GM21367 (cell line): ENCODE data around the gene SCLY.

Source experiments
- ATAC-seq: cut with Tn5 transposase; IDR thresholded peaks from one replicate; pipeline ENCODE4 v1.9.1; 2021; ENCODE audit not compliant: unreplicated experiment

The SCLY gene

DNA sequence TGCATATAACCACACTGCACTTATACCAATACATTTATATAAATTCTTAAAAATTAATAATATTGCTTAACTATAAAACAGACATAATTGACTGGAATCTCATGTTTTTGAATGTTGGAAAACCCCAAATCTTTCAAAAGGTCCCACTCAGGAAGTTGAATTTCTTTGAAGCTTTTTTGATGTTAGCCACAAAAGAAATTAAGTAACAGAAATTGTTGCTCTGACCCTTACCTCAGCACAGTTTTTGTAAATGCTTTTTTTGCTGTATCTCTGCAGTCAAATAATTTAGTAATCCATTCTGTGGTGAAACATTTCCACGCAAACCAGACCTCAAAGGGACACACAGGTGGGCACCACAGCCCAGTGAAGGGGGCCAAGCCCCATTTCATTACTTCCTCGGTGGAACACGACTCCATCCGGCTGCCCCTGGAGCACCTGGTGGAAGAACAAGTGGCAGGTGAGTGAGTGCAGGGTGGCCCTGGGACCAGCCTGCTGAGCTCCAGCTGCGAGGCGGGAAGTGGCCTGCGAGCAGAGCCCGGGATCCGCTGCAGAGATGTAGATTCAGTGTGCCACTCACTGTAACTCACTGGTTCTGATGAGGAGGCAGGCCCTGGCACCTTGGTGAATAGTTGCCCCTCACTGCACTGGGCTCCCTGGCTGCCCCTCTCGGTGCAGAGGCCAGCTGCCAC, 8.4 kb downstream of the SCLY start:
- no peak for ATAC-seq

DNA sequence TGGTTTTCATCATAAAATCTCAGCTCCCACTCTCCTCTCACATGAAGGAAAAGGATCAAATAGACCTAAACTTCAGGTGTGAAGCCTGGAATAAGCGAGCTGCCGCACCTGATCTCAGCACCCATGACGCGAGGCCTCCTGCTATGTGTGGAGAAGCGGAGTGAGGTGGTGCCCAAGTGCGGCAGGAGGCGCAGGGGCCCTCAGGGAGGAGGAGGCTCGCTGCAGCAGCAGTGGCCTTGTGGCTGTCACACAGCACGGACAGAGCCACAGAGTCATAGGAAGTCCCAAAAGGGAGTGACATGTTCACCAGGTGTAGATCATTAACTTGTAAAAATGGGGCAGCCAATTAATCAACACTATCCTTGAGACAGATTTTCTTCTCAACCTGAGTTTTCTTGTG, 9.1 kb downstream of the SCLY start:
- no peak for ATAC-seq

DNA sequence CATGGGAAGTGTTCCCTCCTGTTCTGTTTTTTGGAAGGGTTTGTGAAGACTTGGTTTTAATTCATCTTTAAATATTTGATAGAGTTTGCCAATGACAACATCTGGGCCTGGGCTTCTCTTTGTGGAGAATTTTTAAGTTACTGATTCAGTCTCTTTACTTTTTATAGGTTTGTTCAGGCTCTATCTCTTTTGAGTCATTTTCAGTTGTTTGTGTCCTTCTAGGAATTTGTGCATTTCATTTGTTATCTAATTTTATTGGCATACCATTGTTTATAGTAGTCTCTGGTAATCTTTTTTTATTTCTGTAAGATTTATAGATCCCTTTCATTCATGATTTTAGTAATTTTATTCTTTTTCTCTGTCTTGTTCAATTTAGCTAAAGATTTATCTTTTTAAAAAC, 14.6 kb downstream of the SCLY start:
- ATAC-seq = no peak

- no peak for ATAC-seq
Measured at GRCh38 chr2:238077292-238077691, 16.5 kb downstream of the SCLY start.

DNA sequence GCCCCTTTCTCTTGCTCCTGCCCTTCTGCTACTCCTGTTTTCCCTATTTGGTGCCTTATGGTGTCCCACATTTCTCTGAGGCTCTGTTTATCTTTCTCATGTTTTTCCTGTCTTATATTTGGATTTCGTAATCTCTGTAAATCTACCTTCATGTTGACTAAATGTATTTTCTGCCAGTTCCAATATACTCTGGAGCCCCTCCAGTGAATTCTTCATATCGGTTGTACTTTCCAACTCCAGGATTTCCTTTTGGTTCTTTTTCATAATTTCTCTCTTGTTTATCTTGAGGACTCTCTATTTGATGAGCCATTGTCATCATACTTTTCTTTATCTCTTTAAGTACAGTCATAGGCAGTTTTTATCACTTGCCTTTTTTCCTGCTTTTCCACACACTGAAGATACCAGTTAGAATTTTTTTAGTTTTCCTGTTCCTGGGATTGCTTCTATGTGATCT, 19.1 kb downstream of the SCLY start:
- ATAC-seq = no peak

- no peak for ATAC-seq
Measured at GRCh38 chr2:238080518-238080917, 19.7 kb downstream of the SCLY start.

GRCh38 chr2:238081150-238081549, 20.3 kb downstream of the SCLY start:
- ATAC-seq = no peak

GRCh38 chr2:238081561-238081960, 20.8 kb downstream of the SCLY start:
- ATAC-seq = no peak

- no peak for ATAC-seq
Measured at GRCh38 chr2:238082151-238082550, 21.4 kb downstream of the SCLY start.

DNA sequence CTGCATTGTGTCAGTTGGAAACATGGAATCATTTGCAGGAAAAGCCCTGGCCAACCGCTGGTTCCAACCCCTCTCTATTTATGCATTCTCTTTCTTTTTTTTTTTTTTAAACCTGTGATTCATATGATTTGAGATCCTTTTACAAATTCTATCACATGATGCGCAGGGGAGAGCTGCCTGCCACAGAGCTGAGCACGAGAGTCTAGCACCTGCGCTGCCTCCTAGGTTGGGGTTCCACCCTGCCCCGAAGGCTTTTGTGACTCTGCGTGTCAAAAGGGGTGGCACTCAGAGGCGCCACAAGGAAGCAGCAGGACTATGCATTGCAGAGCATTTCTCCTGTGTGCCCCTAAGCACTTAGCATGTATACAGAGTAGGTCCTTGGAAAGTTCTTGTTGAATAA, 22.0 kb downstream of the SCLY start:
- no peak for ATAC-seq

DNA sequence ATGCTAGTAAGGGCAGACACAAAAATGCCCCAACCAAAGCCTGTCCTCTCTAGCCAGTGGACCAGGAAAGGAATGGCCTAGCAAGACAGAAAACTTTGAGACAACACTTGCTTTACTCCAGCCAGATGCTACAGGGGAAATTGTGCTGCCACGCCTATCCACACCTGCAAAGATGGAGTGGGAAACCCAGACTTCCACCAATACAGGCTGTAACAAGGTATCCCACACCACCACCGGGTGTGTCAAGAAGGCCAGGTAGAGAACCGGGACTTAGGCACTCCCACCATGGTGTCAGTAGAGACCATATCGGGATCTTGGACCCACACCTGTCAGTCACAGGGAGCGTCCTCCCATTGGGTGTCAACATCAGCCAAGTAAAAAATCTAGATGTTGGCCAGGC, 23.1 kb downstream of the SCLY start:
- no peak for ATAC-seq

- no peak for ATAC-seq
Measured at GRCh38 chr2:238084761-238085160, 24.0 kb downstream of the SCLY start.

DNA sequence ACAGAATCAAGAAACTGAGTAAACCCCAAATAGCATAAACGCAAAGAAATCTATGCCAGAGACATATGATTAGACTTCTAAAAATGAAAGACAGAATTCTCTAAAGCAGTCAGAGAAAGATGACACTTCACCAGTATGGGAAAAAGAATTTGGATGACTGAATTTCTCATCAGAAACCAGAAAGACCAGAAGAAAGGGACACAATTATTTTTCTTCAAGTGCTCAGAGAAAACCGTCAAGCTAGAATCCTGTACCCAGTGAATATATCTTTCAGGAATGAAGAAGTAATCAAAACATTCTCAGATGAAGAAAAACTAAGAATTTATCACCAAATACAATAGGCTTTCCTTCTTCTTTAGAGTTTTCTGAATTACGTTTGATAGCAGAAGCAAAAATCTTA, 25.1 kb downstream of the SCLY start:
- no peak for ATAC-seq

- no peak for ATAC-seq
Measured at GRCh38 chr2:238087211-238087610, 26.4 kb downstream of the SCLY start.

- ATAC-seq = no peak
Measured at GRCh38 chr2:238090887-238091286, 30.1 kb downstream of the SCLY start.

DNA sequence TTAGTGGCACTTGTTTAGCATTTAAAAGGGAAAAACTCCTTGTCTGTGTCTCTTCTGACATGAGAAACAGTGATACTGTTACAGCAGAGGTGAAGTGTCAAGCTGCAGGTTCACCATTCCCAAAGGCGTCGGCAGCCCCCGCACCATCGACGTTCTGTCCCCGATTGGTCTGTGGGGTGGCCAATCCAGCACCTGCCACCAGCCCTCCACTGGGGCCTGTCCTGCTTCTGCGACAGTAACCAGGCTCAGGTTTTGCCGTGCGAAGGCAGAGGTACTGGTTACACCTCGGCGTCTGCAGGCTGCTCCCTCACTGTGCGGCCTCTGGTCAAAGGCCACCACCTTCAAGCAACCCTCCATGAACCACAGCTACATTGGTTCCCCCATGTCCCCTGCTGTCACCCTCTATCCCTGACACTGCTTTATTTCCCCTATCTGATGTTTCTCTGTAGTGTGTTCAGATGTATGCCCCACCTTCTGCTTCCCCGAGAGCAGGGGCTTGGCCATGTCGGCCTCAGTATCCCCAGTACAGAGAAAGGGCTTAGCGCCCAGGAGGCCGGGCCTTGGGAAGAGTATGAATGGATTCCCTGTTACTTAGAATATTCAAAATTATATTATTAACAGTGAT, 30.7 kb downstream of the SCLY start:
- no peak for ATAC-seq

- ATAC-seq = no peak
Measured at GRCh38 chr2:238092486-238093035, 31.8 kb downstream of the SCLY start.

- no peak for ATAC-seq
Measured at GRCh38 chr2:238093181-238094140, 32.7 kb downstream of the SCLY start.

DNA sequence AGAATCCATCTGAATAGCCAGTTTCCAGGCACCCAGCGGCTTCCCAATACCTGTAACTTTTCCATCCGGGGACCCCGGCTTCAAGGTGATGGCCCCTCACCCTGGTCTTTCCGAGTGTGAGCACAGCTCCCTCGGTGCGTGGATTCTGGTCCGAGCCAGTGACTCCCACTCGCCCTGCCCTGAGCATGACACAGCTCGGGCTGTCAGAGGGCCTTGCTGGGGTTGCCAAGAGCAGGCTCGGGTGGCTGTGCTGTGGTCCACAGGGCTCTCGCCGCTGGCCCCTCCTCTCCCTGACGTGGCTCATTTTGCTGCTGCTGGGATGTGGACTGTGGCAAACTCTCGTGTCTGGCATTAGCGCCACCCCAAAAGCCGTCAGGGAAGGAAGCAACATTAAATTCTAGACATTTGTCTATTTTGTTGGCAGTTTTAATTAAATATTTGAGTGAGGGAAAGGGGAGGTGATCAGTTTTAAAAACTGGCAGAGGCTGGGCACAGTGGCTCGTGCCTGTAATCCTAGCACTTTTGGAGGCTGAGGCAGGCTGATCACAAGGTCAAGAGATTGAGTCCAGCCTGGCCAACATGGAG, 33.7 kb downstream of the SCLY start:
- ATAC-seq = no peak

GRCh38 chr2:238095143-238095542, 34.3 kb downstream of the SCLY start:
- ATAC-seq = no peak
